Breast epithelium (tissue), 4 donors: Measurements from ENCODE around the gene CUL4A. TPM values are rescaled to one million over a fixed set of nuclear protein-coding genes. Genes with fewer than 3 reads are reported as not detected.

Source experiments
- DNase-seq, 2 donors: peaks; one replicate each; pipeline ENCODE4 v3.0.0-alpha.2; 2019; ENCODE audit warnings: low spot score in 2 of 2
- H3K27ac ChIP-seq, 2 donors: fragments of 200-600 bp; sonication (generic) in 1 of 2; one replicate each; pipeline ENCODE4 v1.5.1; 2016 to 2019; ENCODE audit warnings: mild to moderate bottlenecking in 1 of 2
- H3K27me3 ChIP-seq, 2 donors: fragments of 200-600 bp; sonication (generic) in 1 of 2; one replicate each; pipeline versions ENCODE4 v1.5.1 to v1.6.0; 2017 to 2019; ENCODE audit warnings: control low read depth in 1 of 2, mild to moderate bottlenecking in 1 of 2
- H3K36me3 ChIP-seq: fragments of 200-600 bp; one replicate; pipeline ENCODE4 v1.5.1; 2019
- H3K4me1 ChIP-seq, 2 donors: fragments of 200-600 bp; sonication (generic); one replicate each; pipeline ENCODE4 v1.5.1; 2016 to 2019; ENCODE audit warnings: control low read depth in 1 of 2
- H3K4me3 ChIP-seq, 3 donors: fragments of 200-600 bp; sonication (generic); 1 replicate in 2 of 3; 2 replicates in 1 of 3; pipeline ENCODE4 v1.5.1; 2016 to 2019; ENCODE audit warnings: mild to moderate bottlenecking in 3 of 3, moderate library complexity in 2 of 3
- H3K9me3 ChIP-seq, 2 donors: fragments of 200-600 bp; sonication (generic) in 1 of 2; one replicate each; pipeline ENCODE4 v1.5.1; 2016 to 2019; ENCODE audit warnings: control low read depth in 1 of 2
- CTCF ChIP-seq, 3 donors: fragments of 450-650 bp; IDR thresholded peaks; one replicate each; pipeline ENCODE4 v1.5.1; 2016 to 2017; ENCODE audit warnings: antibody characterized with exemption in 3 of 3, mild to moderate bottlenecking in 3 of 3, moderate library complexity in 3 of 3
- POLR2A ChIP-seq: fragments of 450-650 bp; IDR thresholded peaks from one replicate; pipeline ENCODE4 v1.6.1; 2016; ENCODE audit warnings: antibody characterized with exemption, mild to moderate bottlenecking, moderate library complexity
- POLR2AphosphoS5 ChIP-seq, 3 donors: sonication (generic); formaldehyde crosslinking; IDR thresholded peaks; one replicate each; pipeline ENCODE4 v1.6.1; 2017; ENCODE audit warnings: antibody characterized with exemption in 3 of 3
- intact Hi-C: fragments of 100-400 bp; cut with DNase I; formaldehyde crosslinking; loops from one replicate; pipeline ENCODE4 v1.15.1; 2023; ENCODE audit warnings: low total_unique reads
- total RNA-seq, 3 donors: library from RNA; depleted of rRNA; stranded (reverse); fragments of >200 nt; gene quantifications; one replicate each; pipeline ENCODE4 v1.1.0, GENCODE V29; 2016

Gene CUL4A
- total RNA-seq, 3 donors from 2014 or later, result 108 to 145 (median 142) TPM

DNA sequence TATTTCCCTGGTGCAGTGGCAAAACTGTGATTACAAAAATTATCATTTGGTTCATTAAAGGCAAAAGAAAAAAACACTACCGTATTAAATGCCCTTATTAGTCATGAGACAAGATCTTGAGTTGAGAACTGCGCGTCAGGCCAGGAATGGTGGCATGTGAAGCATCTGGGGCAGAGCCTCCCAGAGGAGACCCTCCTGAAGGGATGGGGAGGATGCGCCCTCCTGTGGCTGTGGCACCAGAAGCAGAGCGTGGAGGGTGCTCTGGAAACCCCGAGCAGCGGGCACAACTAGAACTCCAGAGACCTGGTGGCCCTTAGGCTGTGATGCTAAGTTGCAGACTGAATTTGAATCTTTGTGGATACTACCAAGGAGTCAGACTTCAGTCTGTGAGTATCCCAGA, 11.5 kb downstream of the CUL4A start:
- no peak overlapping the region for H3K27ac ChIP-seq
- TF ChIP-seq CTCF (IDR thresholded peaks at IDR 0.05) (no peak), POLR2A (no peak), POLR2AphosphoS5 (IDR thresholded peaks at IDR 0.05) (no peak)
- H3K4me1 ChIP-seq, result peaks cover 0 to 7% of the 10 kb centered on the region in 2 donors
- H3K9me3 ChIP-seq, result no peaks in the 10 kb centered on the region
- no peak overlapping the region for H3K4me3 ChIP-seq
- no peak for DNase-seq
- H3K36me3 ChIP-seq, result no peaks in the 10 kb centered on the region
- intact Hi-C loops, result no loop called here
- H3K27me3 ChIP-seq, result no peaks in the 10 kb centered on the region

DNA sequence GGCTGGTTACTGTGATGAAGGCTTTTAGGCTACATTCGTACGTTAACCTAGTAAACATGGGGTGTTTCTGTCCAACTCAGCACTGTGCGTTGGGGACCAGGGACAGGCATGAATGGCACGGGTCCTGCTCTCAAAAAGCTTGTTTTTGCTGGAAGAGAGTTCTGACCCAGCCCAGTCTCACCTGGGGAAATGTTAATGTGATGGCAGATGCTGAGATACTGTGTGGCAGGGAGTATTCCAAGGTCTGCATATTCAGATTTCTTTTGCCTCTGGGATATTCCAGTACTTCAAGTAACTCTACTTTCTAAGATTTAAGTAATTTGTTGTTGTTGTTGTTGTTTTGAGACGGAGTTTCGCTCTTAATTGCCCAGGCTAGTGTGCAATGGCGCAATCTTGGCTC, 13.7 kb downstream of the CUL4A start:
- Histone ChIP-seq H3K27me3 (no peaks in the 10 kb centered on the region), H3K27ac (no peak overlapping the region), H3K4me3 (no peak overlapping the region), H3K4me1 (no peaks in the 10 kb centered on the region), H3K9me3 (no peaks in the 10 kb centered on the region), H3K36me3 (no peaks in the 10 kb centered on the region)
- DNase-seq, result no peak
- intact Hi-C loops, result no loop called here
- no peak for TF ChIP-seq POLR2AphosphoS5 (IDR thresholded peaks at IDR 0.05)
- no peak for TF ChIP-seq POLR2A
- no peak for TF ChIP-seq CTCF (IDR thresholded peaks at IDR 0.05)

DNA sequence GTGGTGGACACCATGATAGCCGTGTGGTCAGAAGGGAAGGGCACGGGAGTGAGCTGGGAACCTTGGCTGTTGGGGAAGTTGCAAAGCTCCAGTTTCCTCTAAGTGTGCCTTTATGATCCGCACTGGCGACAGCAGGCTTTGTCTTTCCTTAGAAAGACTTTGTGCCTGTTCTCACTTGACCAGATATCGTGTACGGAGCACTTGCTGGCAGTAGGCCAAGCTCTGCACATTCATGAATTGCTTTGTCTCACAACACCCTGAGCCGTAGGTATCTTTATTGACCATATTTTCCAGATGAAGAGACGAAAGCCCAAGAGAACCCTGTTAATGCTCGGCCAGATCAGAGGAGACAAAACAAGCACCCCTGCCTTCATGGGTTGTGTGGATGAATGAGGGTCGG, 15.1 kb downstream of the CUL4A start:
- no peak overlapping the region for H3K4me3 ChIP-seq
- H3K9me3 ChIP-seq, result no peaks in the 10 kb centered on the region
- H3K4me1 ChIP-seq, result no peaks in the 10 kb centered on the region
- no peak overlapping the region for H3K27ac ChIP-seq
- no peaks in the 10 kb centered on the region for H3K36me3 ChIP-seq
- H3K27me3 ChIP-seq, result no peaks in the 10 kb centered on the region
- no peak for TF ChIP-seq POLR2A
- no peak for TF ChIP-seq CTCF (IDR thresholded peaks at IDR 0.05)
- TF ChIP-seq POLR2AphosphoS5 (IDR thresholded peaks at IDR 0.05), result no peak
- no peak for DNase-seq
- intact Hi-C loops, result no loop called here

DNA sequence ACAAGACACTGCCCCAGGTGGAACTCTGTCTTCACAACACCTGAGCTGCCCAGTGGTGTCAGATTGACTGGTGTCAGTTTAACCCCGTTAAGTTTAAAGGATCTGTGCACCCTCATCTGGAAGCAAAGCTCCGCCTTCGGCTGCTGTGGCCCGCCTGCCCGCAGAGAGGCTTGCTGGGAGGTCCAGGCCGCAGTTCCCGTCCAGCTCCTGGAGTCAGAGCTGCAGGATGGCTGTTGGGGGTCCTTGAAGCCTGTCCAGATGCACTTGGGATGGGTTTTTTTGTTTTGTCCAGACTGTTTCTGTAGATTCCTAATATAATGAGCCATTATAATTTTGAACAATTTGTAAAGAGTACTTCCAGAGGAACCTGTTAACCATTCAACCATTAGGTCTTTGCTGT, 16.1 kb downstream of the CUL4A start:
- DNase-seq, result no peak
- no peaks in the 10 kb centered on the region for H3K9me3 ChIP-seq
- TF ChIP-seq POLR2AphosphoS5 (IDR thresholded peaks at IDR 0.05), result no peak
- TF ChIP-seq CTCF (IDR thresholded peaks at IDR 0.05), result no peak
- TF ChIP-seq POLR2A, result no peak
- H3K4me3 ChIP-seq, result no peak overlapping the region
- no peak overlapping the region for H3K27ac ChIP-seq
- no peaks in the 10 kb centered on the region for H3K27me3 ChIP-seq
- H3K36me3 ChIP-seq, result peaks cover 6% of the 10 kb centered on the region
- intact Hi-C loops, result loop anchor here (1.0 kb wide), 1 partner anchor 9 kb away; no protein-coding TSS in a partner anchor
- H3K4me1 ChIP-seq, result no peaks in the 10 kb centered on the region

GRCh38 chr13:113226873-113227450, 17.5 kb downstream of the CUL4A start:
- no peaks in the 10 kb centered on the region for H3K4me1 ChIP-seq
- TF ChIP-seq POLR2A, result no peak
- no peak for TF ChIP-seq POLR2AphosphoS5 (IDR thresholded peaks at IDR 0.05)
- no peak for TF ChIP-seq CTCF (IDR thresholded peaks at IDR 0.05)
- H3K9me3 ChIP-seq, result no peaks in the 10 kb centered on the region
- no peak for DNase-seq
- intact Hi-C loops, result no loop called here
- peaks cover 6% of the 10 kb centered on the region for H3K36me3 ChIP-seq
- no peak overlapping the region for H3K27ac ChIP-seq
- no peak overlapping the region for H3K4me3 ChIP-seq
- H3K27me3 ChIP-seq, result no peaks in the 10 kb centered on the region
